GM21360 (cell line): ENCODE measurements around the gene RALGPS1.

Source experiments
- ATAC-seq: cut with Tn5 transposase; IDR thresholded peaks from one replicate; pipeline ENCODE4 v1.9.1; 2021; ENCODE audit warnings: mild to moderate bottlenecking, moderate library complexity; ENCODE audit not compliant: unreplicated experiment

RALGPS1 gene

GRCh38 chr9:127075624-127076372 lies 161.2 kb downstream of the RALGPS1 start:
- ATAC-seq, result no peak

- no peak for ATAC-seq
These were observed 162.5 kb downstream of the RALGPS1 start for GRCh38 chr9:127076860-127077643.

- ATAC-seq, result no peak
These were observed 163.0 kb downstream of the RALGPS1 start for GRCh38 chr9:127077644-127077946.

- no peak for ATAC-seq
These were observed 163.8 kb downstream of the RALGPS1 start for GRCh38 chr9:127078336-127078735.

GRCh38 chr9:127078988-127079387 lies 164.4 kb downstream of the RALGPS1 start:
- ATAC-seq, result no peak

GRCh38 chr9:127079446-127080140 lies 165.0 kb downstream of the RALGPS1 start:
- no peak for ATAC-seq

GRCh38 chr9:127081250-127082185 lies 166.9 kb downstream of the RALGPS1 start:
- no peak for ATAC-seq

- no peak for ATAC-seq
These were observed 168.8 kb downstream of the RALGPS1 start for GRCh38 chr9:127083138-127083980.

- ATAC-seq, result no peak
These were observed 169.8 kb downstream of the RALGPS1 start for GRCh38 chr9:127084076-127085039.

GRCh38 chr9:127085186-127085585 lies 170.6 kb downstream of the RALGPS1 start:
- ATAC-seq, result no peak

- ATAC-seq, result no peak
These were observed 172.2 kb downstream of the RALGPS1 start for GRCh38 chr9:127086771-127087170.

- no peak for ATAC-seq
These were observed 172.8 kb downstream of the RALGPS1 start for GRCh38 chr9:127087411-127087810.

GRCh38 chr9:127087836-127088235 lies 173.3 kb downstream of the RALGPS1 start:
- ATAC-seq, result no peak

GRCh38 chr9:127088724-127089615 lies 174.4 kb downstream of the RALGPS1 start:
- no peak for ATAC-seq

GRCh38 chr9:127089631-127090081 lies 175.1 kb downstream of the RALGPS1 start:
- ATAC-seq, result no peak

GRCh38 chr9:127090341-127090985 lies 175.9 kb downstream of the RALGPS1 start:
- ATAC-seq, result no peak

- no peak for ATAC-seq
These were observed 176.9 kb downstream of the RALGPS1 start for GRCh38 chr9:127091526-127091925.
